GM10248 (cell line): Measurements from ENCODE around the gene PDZRN3.

Experiments
- CTCF ChIA-PET: fragments of 300-600 bp; sonication (Branson Sonifier 250); formaldehyde crosslinking; extraction: SDS; loops from one replicate; lab custom pipeline; 2021; ENCODE audit warnings: antibody characterized with exemption; lab: Yijun Ruan, JAX
- POLR2A ChIA-PET: fragments of 350-650 bp; sonication (Branson Sonifier 250); formaldehyde crosslinking; extraction: SDS; loops from one replicate; lab custom pipeline; 2020; ENCODE audit warnings: antibody characterized with exemption; lab: Yijun Ruan, JAX
- DNase-seq: peaks from one replicate; pipeline ENCODE4 v3.0.0; 2012; ENCODE audit errors: extremely low spot score
- CTCF ChIP-seq: IDR thresholded peaks from 2 replicates; pipeline ENCODE4 v1.5.1; 2012; ENCODE audit warnings: mild to moderate bottlenecking, low read depth; ENCODE audit errors: extremely low read depth, missing control alignments, control extremely low read depth

The PDZRN3 gene

GRCh38 chr3:73385568-73385967 is 239.2 kb downstream of the PDZRN3 start:
- no peak for TF ChIP-seq CTCF
- CTCF ChIA-PET: interaction anchor here (2.7 kb wide), 1 partner anchor 10 kb away, joined by 9 read pairs; no protein-coding TSS in a partner anchor
- no peak for DNase-seq
- POLR2A ChIA-PET: no interaction called here

GRCh38 chr3:73384091-73384906 is 240.4 kb downstream of the PDZRN3 start:
- no peak for DNase-seq
- ChIA-PET POLR2A (no interaction called here), CTCF (interaction anchor here (2.7 kb wide), 1 partner anchor 11 kb away, joined by 9 read pairs; no protein-coding TSS in a partner anchor)
- no peak for TF ChIP-seq CTCF

GRCh38 chr3:73383470-73384049 is 241.2 kb downstream of the PDZRN3 start:
- no peak for DNase-seq
- CTCF ChIA-PET: interaction anchor here (2.7 kb wide), 1 partner anchor 12 kb away, joined by 9 read pairs; no protein-coding TSS in a partner anchor
- POLR2A ChIA-PET: no interaction called here
- no peak for TF ChIP-seq CTCF

GRCh38 chr3:73381551-73381950 is 243.2 kb downstream of the PDZRN3 start:
- ChIA-PET POLR2A (no interaction called here), CTCF (no interaction called here)
- no peak for DNase-seq
- TF ChIP-seq CTCF: no peak

- CTCF ChIA-PET: no interaction called here
- POLR2A ChIA-PET: no interaction called here
- no peak for DNase-seq
- no peak for TF ChIP-seq CTCF
These were observed 243.8 kb downstream of the PDZRN3 start for GRCh38 chr3:73380735-73381532.

- ChIA-PET CTCF (no interaction called here), POLR2A (no interaction called here)
- no peak for DNase-seq
- TF ChIP-seq CTCF: no peak
These were observed 245.3 kb downstream of the PDZRN3 start for GRCh38 chr3:73379465-73379864.
